NCI-H1048 (cell line): ENCODE results near the gene LTB4R2.

Source experiments
- DNase-seq: peaks from one replicate; lab custom pipeline; 2025; lab: John Stamatoyannopoulos, UW

The LTB4R2 gene

DNA sequence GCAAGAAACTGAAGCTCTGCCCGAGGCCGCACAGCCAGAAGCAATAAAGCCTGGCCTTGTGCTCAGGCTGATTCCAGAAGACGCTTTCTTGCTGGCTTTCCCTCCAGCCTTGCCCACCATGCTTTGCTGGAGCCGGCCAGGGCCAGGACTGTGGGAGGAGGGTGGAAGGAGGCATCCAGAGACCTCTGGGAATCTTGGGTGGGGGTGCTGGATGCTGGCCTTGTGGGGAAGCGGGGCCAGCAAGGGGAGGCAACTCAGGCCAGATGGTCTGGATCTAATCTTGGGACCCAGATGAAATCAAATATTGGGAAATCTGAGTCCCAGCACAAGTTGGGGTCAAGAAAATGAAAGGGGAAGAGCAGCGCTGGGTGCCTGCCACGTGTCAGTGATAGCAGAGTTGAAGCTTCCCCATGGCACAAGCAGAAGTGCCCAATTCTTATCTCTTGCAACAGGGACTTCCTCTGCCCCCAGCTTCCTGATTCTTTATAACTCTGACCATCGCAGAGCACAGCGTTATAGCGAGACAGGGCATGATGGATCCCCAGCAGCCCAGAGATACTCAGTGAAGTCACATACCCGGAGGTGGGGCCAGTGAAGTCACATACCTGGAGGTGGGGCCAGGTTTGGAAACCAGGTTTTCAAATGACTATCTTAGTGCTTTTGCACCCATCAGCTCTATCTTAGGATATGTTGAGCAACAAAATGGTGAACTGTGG is 32.2 kb upstream of the LTB4R2 start:
- DNase-seq, result no peak

GRCh38 chr14:24278424-24278823 is 31.5 kb upstream of the LTB4R2 start:
- DNase-seq, result no peak

GRCh38 chr14:24279301-24280186 is 30.4 kb upstream of the LTB4R2 start:
- no peak for DNase-seq

DNA sequence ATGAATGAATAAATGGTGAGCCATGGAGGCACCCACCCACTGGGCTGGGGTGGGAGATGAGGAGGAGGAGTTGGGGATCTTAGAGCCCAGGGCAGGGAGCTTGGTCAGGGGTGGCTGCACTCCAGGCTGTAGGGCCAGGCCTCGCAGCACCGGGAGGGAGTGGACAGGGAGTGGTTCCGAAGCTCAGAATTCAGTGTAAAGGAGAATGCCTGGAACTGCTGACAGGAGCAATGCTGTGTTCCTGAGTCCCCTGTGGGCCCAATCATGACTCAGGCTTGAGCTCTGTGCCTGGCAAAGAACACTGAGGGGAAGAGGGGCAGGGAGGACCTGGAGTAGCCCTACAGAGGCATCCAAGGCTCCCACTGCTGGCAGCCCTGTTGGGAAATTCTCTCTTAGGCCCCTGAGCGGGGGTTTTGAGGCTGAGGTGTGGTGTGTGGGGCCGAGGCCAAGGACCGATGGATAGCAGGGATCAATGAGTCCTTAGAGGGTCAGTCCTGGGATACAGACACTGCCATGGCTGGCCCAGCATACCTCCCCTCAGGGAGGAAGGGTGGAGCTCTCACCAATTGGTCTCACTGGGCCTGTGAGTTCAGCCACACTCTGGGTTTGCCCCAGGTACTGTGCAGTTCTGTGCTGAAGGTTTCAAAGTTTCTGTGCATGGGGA is 29.0 kb upstream of the LTB4R2 start:
- no peak for DNase-seq

DNA sequence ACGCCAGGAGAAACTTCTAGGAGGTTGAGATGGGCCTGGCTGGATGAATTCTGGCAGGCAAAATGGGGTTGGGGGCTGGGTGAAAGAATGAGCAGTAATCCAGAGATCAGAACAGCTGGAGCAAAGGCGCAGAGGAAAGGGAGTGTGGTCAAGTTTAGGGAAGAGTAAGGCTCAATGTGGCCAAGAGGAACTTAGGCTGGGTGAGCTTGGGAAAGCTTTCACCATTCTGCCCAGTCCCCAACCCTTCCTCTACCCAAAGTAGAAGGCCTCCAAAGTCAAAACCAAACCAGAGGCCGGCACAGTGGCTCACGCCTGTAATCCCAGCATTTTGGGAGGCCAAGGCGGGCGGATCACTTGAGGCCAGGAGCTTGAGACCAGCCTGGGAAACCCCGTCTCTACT is 28.3 kb upstream of the LTB4R2 start:
- no peak for DNase-seq

GRCh38 chr14:24282736-24283135 is 27.2 kb upstream of the LTB4R2 start:
- no peak for DNase-seq

- DNase-seq, result no peak
Measured at GRCh38 chr14:24283796-24284460, 26.0 kb upstream of the LTB4R2 start.

DNA sequence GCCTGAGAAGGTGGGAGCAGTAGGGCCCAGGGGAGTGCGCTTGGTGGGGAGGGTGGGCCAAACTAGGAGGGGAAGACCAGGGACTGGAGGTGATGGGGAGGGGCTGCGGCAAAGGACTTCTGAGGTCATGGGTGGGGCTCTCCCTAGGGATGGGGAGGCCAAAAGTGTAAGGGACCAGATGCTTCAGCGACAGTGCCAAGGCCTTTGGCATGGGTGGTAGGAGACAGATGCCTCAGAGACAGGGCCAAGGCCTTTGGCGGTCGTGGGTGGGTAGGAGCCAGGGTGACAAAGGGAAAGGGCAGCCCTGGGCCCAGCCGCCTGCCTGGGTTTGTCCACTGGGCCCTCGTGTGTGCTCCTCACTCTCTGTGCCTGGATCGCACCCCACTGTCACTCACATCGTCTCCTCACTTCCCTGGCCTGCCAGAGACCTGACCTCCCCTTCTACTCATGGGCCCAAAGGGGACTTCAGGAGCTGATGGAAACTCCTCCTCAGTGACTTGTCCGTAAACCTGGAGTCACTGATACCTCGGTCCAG is 25.4 kb upstream of the LTB4R2 start:
- DNase-seq, result no peak

DNA sequence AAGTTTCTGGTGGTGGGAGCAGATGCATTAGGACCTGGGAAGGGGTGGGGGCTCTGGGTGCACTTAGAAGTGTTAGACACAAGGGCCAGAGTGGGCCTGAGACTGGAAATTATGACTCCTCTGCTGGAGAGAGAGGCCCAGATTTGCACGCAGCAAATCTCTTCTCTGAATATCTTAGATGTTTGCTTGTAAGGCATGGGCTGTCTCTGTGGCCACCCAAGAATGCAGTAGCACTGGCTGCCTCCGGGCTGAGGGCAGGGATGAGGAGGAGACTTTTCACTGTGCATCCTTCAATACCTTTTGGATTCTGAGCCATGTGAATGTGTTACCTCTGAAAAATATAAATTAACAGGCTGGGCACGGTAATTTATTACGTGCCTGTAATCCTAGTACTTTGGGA is 24.6 kb upstream of the LTB4R2 start:
- no peak for DNase-seq

GRCh38 chr14:24286996-24287395 is 22.9 kb upstream of the LTB4R2 start:
- DNase-seq, result no peak

GRCh38 chr14:24289649-24290280 is 20.2 kb upstream of the LTB4R2 start:
- DNase-seq, result no peak

- DNase-seq, result no peak
Measured at GRCh38 chr14:24290746-24291145, 19.2 kb upstream of the LTB4R2 start.

GRCh38 chr14:24291446-24292117 is 18.4 kb upstream of the LTB4R2 start:
- no peak for DNase-seq

DNA sequence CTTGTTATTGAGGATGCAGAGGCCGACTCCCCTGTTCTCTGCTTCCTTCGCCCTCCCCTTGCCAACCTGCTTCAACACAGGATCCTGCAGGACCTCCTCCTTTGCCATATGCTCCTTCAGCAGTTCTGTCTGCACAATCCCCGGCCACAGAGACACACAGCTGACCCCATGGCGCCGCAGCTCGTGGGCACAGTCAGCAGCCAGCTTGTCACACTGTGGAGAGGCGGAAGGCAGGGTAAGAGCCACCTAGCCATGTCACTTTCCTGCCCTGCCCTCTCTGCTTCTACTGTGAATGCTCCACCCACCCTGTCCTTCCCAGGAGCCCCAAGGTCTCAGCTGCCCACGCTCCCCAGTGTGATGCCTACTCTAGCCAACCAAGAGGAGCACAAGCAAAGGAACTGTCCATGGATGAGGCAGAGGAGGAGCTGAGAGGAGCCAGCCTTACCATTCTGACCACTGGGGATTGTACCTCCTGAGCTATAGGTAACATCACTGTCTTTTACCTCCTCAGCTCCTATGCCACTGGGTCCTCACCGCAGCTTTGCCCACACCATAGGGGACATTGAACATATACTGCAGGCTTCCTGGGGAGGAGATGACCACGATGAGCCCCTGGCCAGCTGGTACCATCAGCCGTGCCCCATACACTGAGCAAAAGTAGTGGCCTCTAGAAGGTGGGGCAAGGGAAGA is 17.7 kb upstream of the LTB4R2 start:
- DNase-seq, result no peak

DNA sequence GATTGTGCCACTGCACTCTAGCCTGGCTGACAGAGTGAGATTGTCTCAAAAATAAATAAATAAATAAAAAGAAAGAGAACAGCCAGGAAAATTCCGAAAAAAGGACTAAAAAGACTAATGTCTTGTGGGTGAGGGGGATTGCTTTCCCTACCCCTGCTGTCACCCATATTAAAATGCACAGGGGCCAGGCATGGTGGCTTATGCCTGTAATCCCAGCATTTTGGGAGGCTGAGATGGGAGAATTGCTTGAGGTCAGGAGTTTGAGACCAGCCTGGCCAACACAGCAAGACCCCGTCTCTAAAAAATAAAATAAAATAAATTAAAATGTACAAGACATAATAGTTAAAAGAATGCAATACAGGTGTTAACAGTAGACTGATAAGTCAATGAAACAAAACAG is 16.4 kb upstream of the LTB4R2 start:
- no peak for DNase-seq

DNA sequence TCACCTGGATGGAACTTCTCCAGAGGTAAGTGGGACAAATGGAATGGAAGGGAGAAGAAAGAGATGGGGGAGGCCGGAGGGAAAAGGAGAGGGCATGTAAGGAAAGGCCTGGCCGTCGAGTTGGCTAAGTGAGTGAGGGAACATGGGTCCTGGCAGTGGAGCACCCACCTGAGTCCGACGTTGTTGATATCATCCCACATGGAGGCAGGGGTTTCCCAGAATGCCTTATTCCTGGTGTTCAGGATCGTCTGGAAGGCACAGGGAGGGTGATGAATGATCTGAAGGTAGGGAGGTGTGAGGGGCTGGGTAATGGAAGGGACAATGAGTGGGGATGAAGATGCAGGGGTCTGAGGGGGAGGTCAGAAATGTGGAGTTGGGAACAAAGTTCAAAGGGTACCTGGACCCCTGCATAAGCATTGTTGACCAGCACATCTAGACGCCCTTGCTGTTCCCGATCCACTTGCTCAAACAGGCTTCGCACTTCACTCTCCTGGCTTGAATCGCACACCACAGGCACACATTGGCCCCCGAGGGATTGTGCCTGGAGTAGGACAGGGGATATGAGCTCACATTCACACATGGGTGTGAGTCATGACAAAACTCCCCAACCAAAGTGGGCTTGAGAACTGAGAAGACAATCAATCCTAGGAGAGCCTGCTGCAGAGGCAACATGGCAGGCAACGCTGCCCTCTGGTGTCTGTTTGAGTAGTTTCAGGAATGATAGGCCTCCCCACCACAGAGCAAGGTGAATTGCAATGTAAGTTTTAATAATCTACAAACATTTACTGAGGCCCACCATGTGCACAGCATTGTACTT is 13.4 kb upstream of the LTB4R2 start:
- no peak for DNase-seq

GRCh38 chr14:24297190-24297964 is 12.6 kb upstream of the LTB4R2 start:
- DNase-seq, result no peak

DNA sequence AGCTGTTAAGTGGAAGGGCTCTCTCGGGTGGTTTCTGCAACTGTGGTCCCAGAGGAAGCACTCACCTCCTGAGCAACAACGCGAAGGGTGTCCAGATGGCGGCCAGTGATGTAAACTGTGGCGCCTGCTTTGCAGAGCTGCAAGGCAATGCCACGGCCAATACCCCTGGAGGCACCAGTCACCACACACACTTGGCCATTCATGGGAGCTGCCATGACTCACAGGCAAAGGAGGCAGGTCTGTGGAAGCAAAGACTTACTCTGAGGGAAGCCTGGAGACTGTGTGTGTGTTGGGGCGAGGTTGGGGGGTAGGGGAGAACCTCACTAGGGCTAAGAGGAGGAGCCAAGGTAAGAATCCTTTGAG is 11.1 kb upstream of the LTB4R2 start:
- DNase-seq, result no peak
